ENCODE data around the gene SPDYE9. TPM values are rescaled to one million over a fixed set of nuclear protein-coding genes. Genes with fewer than 3 reads are reported as not detected.

SPDYE9 gene
- not detected in 2 replicates for total RNA-seq

DNA sequence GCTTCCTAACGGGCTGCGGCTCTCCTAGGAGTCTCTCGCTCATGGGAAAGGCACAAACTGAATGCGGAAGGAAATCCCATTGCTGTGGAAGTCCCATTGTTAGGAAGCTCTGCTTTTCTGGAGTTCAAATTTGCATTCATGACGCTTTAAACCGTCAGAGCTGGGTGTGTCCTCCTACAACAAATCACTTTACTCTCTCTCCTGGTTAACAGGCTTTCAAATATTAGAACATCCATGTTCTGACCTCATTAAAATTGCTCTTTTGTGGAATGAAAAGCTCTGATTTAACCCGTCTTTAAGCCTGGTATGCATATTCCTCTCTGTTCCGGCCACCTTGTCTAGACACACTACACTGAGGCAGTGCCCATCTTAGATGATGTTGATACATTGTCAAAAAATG lies at the start of gene SPDYE9:
Gene SPDYE9, minus strand, starts transcription at position 101 of the 400 bp plus-strand sequence. CDS start 1,800 bp downstream, outside the sequence.

GRCh38 chr7:73057811-73058210 lies 28.0 kb downstream of the SPDYE9 start, which contains the start of gene SPDYE11:
Gene SPDYE11, minus strand, starts transcription at chr7:73057911. Its CDS starts 1,800 bp downstream, at chr7:73056111.

DNA sequence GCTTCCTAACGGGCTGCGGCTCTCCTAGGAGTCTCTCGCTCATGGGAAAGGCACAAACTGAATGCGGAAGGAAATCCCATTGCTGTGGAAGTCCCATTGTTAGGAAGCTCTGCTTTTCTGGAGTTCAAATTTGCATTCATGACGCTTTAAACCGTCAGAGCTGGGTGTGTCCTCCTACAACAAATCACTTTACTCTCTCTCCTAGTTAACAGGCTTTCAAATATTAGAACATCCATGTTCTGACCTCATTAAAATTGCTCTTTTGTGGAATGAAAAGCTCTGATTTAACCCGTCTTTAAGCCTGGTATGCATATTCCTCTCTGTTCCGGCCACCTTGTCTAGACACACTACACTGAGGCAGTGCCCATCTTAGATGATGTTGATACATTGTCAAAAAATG lies 56.2 kb downstream of the SPDYE9 start, which contains the start of gene SPDYE8:
Gene SPDYE8, minus strand, starts transcription at position 101 of the 400 bp plus-strand sequence. CDS start 1,800 bp downstream, outside the sequence.

Other genes with a start within 250 kb of the SPDYE9 start
- 6.2 and 13.2 TPM in 2 replicates for gene POM121, start 160.9 kb downstream of the SPDYE9 start, total RNA-seq
- not detected in 2 replicates for gene TRIM74, start 116.6 kb downstream of the SPDYE9 start, total RNA-seq
- not detected in 2 replicates for gene SPDYE8, start 56.3 kb downstream of the SPDYE9 start, total RNA-seq
- not detected in 2 replicates for gene SPDYE11, start 28.1 kb downstream of the SPDYE9 start, total RNA-seq
- 14.8 and 16.1 TPM in 2 replicates for gene NSUN5, start 222.8 kb upstream of the SPDYE9 start, total RNA-seq
- not detected in 2 replicates for gene TRIM50, start 242.0 kb upstream of the SPDYE9 start, total RNA-seq
- gene FKBP6, start 242.1 kb upstream of the SPDYE9 start, total RNA-seq: not detected in 2 replicates

Measured in smooth muscle cell of the umbilical artery (primary cell).